Ishikawa (cell line): ENCODE measurements around the gene CFAP210.

ENCODE experiments used
- CEBPB ChIP-seq: IDR thresholded peaks from 2 replicates; pipeline ENCODE4 v1.6.1; 2012
- CREB1 ChIP-seq: IDR thresholded peaks from 2 replicates; pipeline ENCODE4 v1.6.1; 2012; ENCODE audit warnings: low read depth
- EGR1 ChIP-seq: IDR thresholded peaks from 2 replicates; pipeline ENCODE4 v1.6.1; 2012
- EP300 ChIP-seq: IDR thresholded peaks from 2 replicates; pipeline ENCODE4 v1.6.1; 2012; ENCODE audit warnings: borderline replicate concordance
- FOXM1 ChIP-seq: IDR thresholded peaks from 2 replicates; pipeline ENCODE4 v1.6.1; 2012; ENCODE audit warnings: low read depth, borderline replicate concordance
- MAX ChIP-seq: IDR thresholded peaks from 2 replicates; pipeline ENCODE4 v1.6.1; 2012
- RAD21 ChIP-seq: IDR thresholded peaks from 2 replicates; pipeline ENCODE4 v1.6.1; 2012; ENCODE audit warnings: low read depth
- REST ChIP-seq: IDR thresholded peaks from 2 replicates; pipeline ENCODE4 v1.6.1; 2012; ENCODE audit warnings: low read depth, mild to moderate bottlenecking
- TEAD4 ChIP-seq: IDR thresholded peaks from 2 replicates; pipeline ENCODE4 v1.6.1; 2012
- YY1 ChIP-seq: IDR thresholded peaks from 2 replicates; pipeline ENCODE4 v1.6.1; 2012; ENCODE audit warnings: low read depth
- ZBTB7A ChIP-seq: IDR thresholded peaks from 2 replicates; pipeline ENCODE4 v1.6.1; 2012; ENCODE audit warnings: low read depth

GRCh38 chr2:169619946-169620345 lies 74.3 kb downstream of the CFAP210 start:
- TF ChIP-seq CREB1 (no peak), EP300 (no peak), REST (no peak), MAX (no peak), ZBTB7A (no peak), RAD21 (no peak), EGR1 (no peak), TEAD4 (no peak), YY1 (no peak), CEBPB (no peak), FOXM1 (no peak)
